ENCODE measurements around the gene SERBP1. TPM values are rescaled to one million over a fixed set of nuclear protein-coding genes. Genes with fewer than 3 reads are reported as not detected.

SERBP1 gene
- total and polyA plus RNA-seq, 9 donors, result 206 to 443 (median 427) TPM

GRCh38 chr1:67394548-67394947, 35.7 kb downstream of the SERBP1 start:
- Histone ChIP-seq H3K27me3 (ENCODE audit: control insufficient read depth, insufficient read depth, low read length) (peaks cover 2% of the 10 kb centered on the region), H3K9me3 (replicated peaks; ENCODE audit: control insufficient read depth, low read depth, low read length) (no peaks in the 10 kb centered on the region), H3K4me1 (ENCODE audit: control insufficient read depth, insufficient read depth, low read length) (peaks cover 15% of the 10 kb centered on the region), H3K36me3 (ENCODE audit: control insufficient read depth, insufficient read depth, low read length) (peaks cover 4% of the 10 kb centered on the region), H3K4me3 (ENCODE audit: low read length) (no peak overlapping the region), H3K27ac (ENCODE audit: low read length) (no peak overlapping the region)
- 81% methylated on average over 4 of the region's 4 CpGs for WGBS (ENCODE audit: insufficient coverage)
- DNase-seq, result no peak

DNA sequence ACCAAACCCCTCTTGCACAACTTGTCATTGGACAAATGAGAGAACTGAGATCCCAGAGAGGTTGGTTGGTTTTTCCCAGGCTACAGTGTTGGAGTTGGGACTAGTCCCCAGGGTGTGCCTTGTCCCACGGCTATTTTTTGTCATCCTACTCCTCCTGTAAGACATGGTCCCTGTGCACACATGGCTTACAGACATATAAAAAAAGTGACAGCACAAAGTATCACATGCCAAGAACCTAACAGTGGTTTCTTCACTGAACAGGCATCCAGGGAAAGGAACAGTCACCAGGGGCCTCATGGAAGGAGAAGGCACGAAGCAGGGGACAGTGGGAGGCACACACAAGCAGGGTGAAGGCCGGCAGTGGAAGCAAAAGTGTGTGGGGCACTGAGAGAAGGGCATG, 36.5 kb downstream of the SERBP1 start:
- no peak overlapping the region for H3K4me3 ChIP-seq (ENCODE audit: low read length)
- no peak for DNase-seq
- H3K27ac ChIP-seq (ENCODE audit: low read length), result peak overlapping the region; percentile 17

DNA sequence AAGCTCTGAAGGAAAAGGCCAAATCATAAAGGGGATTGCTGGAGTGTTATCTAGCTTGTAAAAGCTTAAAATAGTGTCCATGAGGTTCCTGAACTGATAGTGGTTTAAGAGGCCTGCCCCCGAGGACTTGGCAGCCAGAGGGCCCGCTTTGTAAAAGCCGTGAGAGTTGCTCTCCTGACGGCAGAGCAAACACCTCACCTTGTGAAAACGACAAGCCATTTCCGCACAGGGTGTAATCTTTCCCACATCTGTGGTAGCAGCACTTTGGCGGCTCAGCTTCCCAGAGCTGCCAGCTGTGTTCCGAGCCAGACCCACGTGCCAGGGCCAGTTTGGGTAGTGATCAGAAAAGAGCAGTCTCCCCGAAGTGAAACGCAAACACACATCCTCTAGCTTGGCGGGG, 37.0 kb downstream of the SERBP1 start:
- DNase-seq, result peak; percentile 52
- Histone ChIP-seq H3K4me1 (ENCODE audit: control insufficient read depth, insufficient read depth, low read length) (peaks cover 15% of the 10 kb centered on the region), H3K4me3 (ENCODE audit: low read length) (no peak overlapping the region), H3K27me3 (ENCODE audit: control insufficient read depth, insufficient read depth, low read length) (peaks cover 2% of the 10 kb centered on the region), H3K36me3 (ENCODE audit: control insufficient read depth, insufficient read depth, low read length) (peaks cover 4% of the 10 kb centered on the region), H3K9me3 (replicated peaks; ENCODE audit: control insufficient read depth, low read depth, low read length) (no peaks in the 10 kb centered on the region), H3K27ac (ENCODE audit: low read length) (no peak overlapping the region)
- 12% methylated on average over 9 of the region's 12 CpGs for WGBS (ENCODE audit: insufficient coverage)

More for the DNA sequence above, 36.5 kb downstream of the SERBP1 start:
- Histone ChIP-seq H3K36me3 (ENCODE audit: control insufficient read depth, insufficient read depth, low read length) (peaks cover 4% of the 10 kb centered on the region), H3K9me3 (replicated peaks; ENCODE audit: control insufficient read depth, low read depth, low read length) (no peaks in the 10 kb centered on the region), H3K27me3 (ENCODE audit: control insufficient read depth, insufficient read depth, low read length) (peaks cover 2% of the 10 kb centered on the region), H3K4me1 (ENCODE audit: control insufficient read depth, insufficient read depth, low read length) (peaks cover 15% of the 10 kb centered on the region)
- WGBS (ENCODE audit: insufficient coverage), result 65% methylated on average over 3 of the region's 3 CpGs

GRCh38 chr1:67390041-67390887, 39.9 kb downstream of the SERBP1 start:
- no peak for DNase-seq
- 71% methylated on average over 1 of the region's 3 CpGs for WGBS (ENCODE audit: insufficient coverage)
- Histone ChIP-seq H3K4me3 (ENCODE audit: low read length) (no peak overlapping the region), H3K4me1 (ENCODE audit: control insufficient read depth, insufficient read depth, low read length) (peaks cover 15% of the 10 kb centered on the region), H3K27me3 (ENCODE audit: control insufficient read depth, insufficient read depth, low read length) (peaks cover under 1% of the 10 kb centered on the region), H3K27ac (ENCODE audit: low read length) (no peak overlapping the region), H3K36me3 (ENCODE audit: control insufficient read depth, insufficient read depth, low read length) (peaks cover 3% of the 10 kb centered on the region), H3K9me3 (replicated peaks; ENCODE audit: control insufficient read depth, low read depth, low read length) (no peaks in the 10 kb centered on the region)

GRCh38 chr1:67383999-67384638, 46.1 kb downstream of the SERBP1 start:
- Histone ChIP-seq H3K27me3 (ENCODE audit: control insufficient read depth, insufficient read depth, low read length) (no peaks in the 10 kb centered on the region), H3K4me3 (ENCODE audit: low read length) (no peak overlapping the region), H3K27ac (ENCODE audit: low read length) (no peak overlapping the region), H3K36me3 (ENCODE audit: control insufficient read depth, insufficient read depth, low read length) (no peaks in the 10 kb centered on the region), H3K9me3 (replicated peaks; ENCODE audit: control insufficient read depth, low read depth, low read length) (peaks cover 11% of the 10 kb centered on the region), H3K4me1 (ENCODE audit: control insufficient read depth, insufficient read depth, low read length) (no peaks in the 10 kb centered on the region)
- WGBS (ENCODE audit: insufficient coverage), result 100% methylated on average over 1 of the region's 2 CpGs
- DNase-seq, result no peak

GRCh38 chr1:67382292-67382691, 47.9 kb downstream of the SERBP1 start:
- WGBS (ENCODE audit: insufficient coverage), result 50% methylated on average over 1 of the region's 1 CpG
- H3K4me3 ChIP-seq (ENCODE audit: low read length), result no peak overlapping the region
- H3K9me3 ChIP-seq (replicated peaks; ENCODE audit: control insufficient read depth, low read depth, low read length), result peaks cover 11% of the 10 kb centered on the region
- DNase-seq, result no peak
- no peaks in the 10 kb centered on the region for H3K27me3 ChIP-seq (ENCODE audit: control insufficient read depth, insufficient read depth, low read length)
- no peak overlapping the region for H3K27ac ChIP-seq (ENCODE audit: low read length)
- no peaks in the 10 kb centered on the region for H3K4me1 ChIP-seq (ENCODE audit: control insufficient read depth, insufficient read depth, low read length)
- H3K36me3 ChIP-seq (ENCODE audit: control insufficient read depth, insufficient read depth, low read length), result no peaks in the 10 kb centered on the region

DNA sequence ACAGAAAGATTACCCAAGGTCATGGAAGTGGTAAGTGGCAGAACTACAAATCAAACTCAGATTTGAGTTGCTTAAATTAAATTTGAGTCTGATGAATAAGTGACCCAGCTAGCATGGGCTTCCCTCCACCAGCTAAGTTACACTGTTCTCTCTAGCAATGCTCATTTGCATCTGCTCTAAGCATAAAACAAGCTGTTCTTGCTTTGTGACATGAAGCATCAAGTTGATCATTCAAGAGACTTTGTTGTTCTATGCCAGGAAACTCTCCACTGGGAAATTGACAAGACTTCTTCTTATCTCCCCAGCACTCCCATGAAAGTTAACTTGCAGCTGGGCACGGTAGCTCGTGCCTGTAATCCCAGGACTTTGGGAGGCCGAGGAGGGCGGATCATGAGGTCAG, 49.0 kb downstream of the SERBP1 start:
- Histone ChIP-seq H3K4me3 (ENCODE audit: low read length) (no peak overlapping the region), H3K4me1 (ENCODE audit: control insufficient read depth, insufficient read depth, low read length) (no peaks in the 10 kb centered on the region), H3K36me3 (ENCODE audit: control insufficient read depth, insufficient read depth, low read length) (no peaks in the 10 kb centered on the region), H3K27me3 (ENCODE audit: control insufficient read depth, insufficient read depth, low read length) (no peaks in the 10 kb centered on the region), H3K27ac (ENCODE audit: low read length) (no peak overlapping the region), H3K9me3 (replicated peaks; ENCODE audit: control insufficient read depth, low read depth, low read length) (peaks cover 11% of the 10 kb centered on the region)
- 78% methylated on average over 4 of the region's 4 CpGs for WGBS (ENCODE audit: insufficient coverage)
- DNase-seq, result no peak

GRCh38 chr1:67377253-67377652, 52.9 kb downstream of the SERBP1 start:
- H3K27ac ChIP-seq (ENCODE audit: low read length), result no peak overlapping the region
- H3K36me3 ChIP-seq (ENCODE audit: control insufficient read depth, insufficient read depth, low read length), result no peaks in the 10 kb centered on the region
- H3K27me3 ChIP-seq (ENCODE audit: control insufficient read depth, insufficient read depth, low read length), result no peaks in the 10 kb centered on the region
- H3K4me3 ChIP-seq (ENCODE audit: low read length), result no peak overlapping the region
- no CpG with 5 or more reads among the region's 1 CpG for WGBS (ENCODE audit: insufficient coverage)
- H3K9me3 ChIP-seq (replicated peaks; ENCODE audit: control insufficient read depth, low read depth, low read length), result peaks cover 3% of the 10 kb centered on the region
- H3K4me1 ChIP-seq (ENCODE audit: control insufficient read depth, insufficient read depth, low read length), result no peaks in the 10 kb centered on the region
- DNase-seq, result no peak

DNA sequence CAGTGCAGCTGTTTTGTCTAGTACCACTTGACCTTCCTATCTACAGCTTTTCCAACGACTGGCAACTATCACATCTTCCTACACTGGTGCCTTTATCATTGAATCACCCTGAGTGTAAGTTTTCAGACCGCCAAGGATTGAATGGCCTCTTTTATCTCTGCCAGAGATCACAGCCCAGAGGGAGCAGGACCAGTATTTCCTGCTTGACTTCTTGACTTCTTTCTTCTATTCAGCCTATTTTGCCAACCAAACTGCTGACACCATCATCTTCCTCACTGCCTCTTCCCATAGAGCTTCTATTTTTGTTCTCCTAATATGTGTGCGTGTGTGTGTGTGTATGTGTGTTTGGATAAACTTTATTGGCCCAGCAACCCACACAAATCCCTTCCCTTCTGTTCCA, 53.8 kb downstream of the SERBP1 start:
- 47% methylated on average over 2 of the region's 3 CpGs for WGBS (ENCODE audit: insufficient coverage)
- no peak overlapping the region for H3K27ac ChIP-seq (ENCODE audit: low read length)
- DNase-seq, result no peak

DNA sequence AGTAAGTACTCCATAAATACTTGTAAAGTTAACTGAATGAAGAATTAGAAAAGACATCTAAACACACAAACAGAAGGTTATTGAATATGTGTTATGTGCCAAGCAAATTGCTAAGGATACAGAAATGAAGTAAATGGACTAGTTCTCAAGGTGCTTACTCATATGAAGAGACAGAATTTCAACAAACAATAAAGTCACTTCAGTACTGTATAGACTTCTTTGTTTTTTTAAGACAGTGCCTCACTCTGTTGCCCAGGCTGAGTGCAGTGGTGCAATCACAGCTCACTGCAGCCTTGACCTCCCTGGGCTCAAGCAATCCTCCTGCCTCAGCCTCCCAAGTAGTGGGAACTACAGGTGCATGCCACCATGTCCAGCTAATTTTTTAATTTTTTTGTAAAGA, 57.3 kb downstream of the SERBP1 start:
- no peaks in the 10 kb centered on the region for H3K36me3 ChIP-seq (ENCODE audit: control insufficient read depth, insufficient read depth, low read length)
- no peaks in the 10 kb centered on the region for H3K27me3 ChIP-seq (ENCODE audit: control insufficient read depth, insufficient read depth, low read length)
- no peaks in the 10 kb centered on the region for H3K9me3 ChIP-seq (replicated peaks; ENCODE audit: control insufficient read depth, low read depth, low read length)
- peaks cover 4% of the 10 kb centered on the region for H3K4me1 ChIP-seq (ENCODE audit: control insufficient read depth, insufficient read depth, low read length)
- no peak for DNase-seq
- H3K4me3 ChIP-seq (ENCODE audit: low read length), result no peak overlapping the region
- H3K27ac ChIP-seq (ENCODE audit: low read length), result no peak overlapping the region

More for the DNA sequence above, 53.8 kb downstream of the SERBP1 start:
- Histone ChIP-seq H3K36me3 (ENCODE audit: control insufficient read depth, insufficient read depth, low read length) (no peaks in the 10 kb centered on the region), H3K27me3 (ENCODE audit: control insufficient read depth, insufficient read depth, low read length) (no peaks in the 10 kb centered on the region), H3K4me3 (ENCODE audit: low read length) (no peak overlapping the region), H3K4me1 (ENCODE audit: control insufficient read depth, insufficient read depth, low read length) (no peaks in the 10 kb centered on the region), H3K9me3 (replicated peaks; ENCODE audit: control insufficient read depth, low read depth, low read length) (peaks cover 3% of the 10 kb centered on the region)
